Hepatic stellate cell (primary cell): ENCODE results near the gene CCDC88B.

Experiments used
- DNase-seq: peaks from one replicate; pipeline ENCODE4 v3.0.0; 2011; ENCODE audit warnings: low spot score

Gene CCDC88B

DNA sequence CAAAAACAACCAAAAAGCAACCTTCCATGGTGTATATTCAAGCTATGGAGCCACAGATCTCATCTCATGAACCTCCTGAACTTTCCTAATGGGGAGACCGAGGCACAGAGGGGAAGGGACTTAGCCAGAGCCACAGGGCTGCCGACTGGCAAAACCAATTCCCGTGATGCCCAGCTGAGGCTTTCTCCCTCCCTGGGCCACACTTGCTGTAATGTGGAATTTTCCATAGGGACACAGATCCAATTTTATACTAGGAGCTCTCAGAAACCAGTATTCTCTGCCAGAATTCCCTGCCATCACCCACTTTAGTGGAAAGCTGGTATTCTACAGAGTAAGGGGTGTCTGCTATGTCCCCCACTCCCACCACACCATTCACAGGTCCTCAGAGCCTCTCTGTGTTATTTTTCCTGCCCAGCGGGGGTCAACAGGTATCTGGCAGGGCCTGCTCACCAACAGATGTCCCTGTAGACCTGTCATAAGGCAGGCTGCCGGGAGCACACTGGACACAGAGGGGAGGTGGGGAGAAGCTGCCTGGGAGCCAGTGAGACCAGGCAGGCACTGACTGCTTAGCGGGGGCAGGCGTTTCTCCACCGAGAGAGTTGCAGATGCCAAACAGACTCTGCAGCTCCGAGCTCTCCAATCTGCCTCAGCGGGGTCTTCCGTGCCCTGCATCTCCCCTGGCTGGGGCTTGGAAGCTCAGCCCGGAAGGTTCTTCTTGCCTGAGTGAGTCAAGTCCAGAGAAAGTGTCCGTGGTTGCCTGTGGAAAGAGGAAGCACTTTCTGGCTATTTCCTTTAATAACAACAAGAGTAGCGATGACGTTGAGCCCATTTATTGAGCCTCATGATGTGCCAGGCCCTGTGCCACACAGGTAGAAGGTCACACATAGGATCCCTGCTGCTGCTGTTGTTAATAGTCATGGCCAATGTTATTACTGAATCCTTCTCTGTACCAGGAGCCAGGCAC, 45.3 kb downstream of the CCDC88B start:
- no peak for DNase-seq

DNA sequence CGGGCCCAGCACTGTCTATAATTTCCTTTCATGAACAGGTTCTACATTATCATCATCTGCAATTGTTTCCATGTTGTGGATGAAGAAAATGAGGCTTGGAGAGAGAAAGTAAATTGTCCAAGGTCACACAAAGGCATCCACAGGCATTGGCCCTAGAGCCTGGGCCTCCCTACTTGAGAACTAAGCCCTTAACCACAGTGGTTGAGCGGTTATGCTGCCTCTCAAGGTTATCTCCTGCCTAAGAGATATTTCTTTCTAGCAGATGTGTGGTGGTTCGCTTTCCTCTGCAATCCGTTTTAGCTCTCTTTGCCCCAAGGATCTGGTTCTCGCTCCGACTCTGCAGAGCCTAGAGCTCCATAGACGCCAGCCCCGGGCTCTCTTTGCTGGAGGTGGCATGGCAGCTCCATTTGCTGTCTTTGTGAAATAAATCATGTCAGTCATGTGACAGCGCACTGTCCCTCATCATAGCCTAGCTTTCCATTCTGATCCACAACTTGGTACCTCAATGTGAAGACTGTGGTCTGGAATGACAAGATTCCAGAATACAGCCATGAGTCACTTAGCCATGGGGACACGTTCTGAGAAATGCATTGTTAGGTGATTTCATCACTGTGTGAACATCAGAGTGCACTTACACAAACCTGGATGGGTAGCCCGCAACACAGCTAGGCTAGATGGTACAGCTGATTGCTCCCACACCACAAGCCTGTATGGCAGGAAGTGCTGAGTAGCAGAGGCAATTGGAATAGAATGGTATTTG, 46.1 kb downstream of the CCDC88B start:
- DNase-seq = no peak

DNA sequence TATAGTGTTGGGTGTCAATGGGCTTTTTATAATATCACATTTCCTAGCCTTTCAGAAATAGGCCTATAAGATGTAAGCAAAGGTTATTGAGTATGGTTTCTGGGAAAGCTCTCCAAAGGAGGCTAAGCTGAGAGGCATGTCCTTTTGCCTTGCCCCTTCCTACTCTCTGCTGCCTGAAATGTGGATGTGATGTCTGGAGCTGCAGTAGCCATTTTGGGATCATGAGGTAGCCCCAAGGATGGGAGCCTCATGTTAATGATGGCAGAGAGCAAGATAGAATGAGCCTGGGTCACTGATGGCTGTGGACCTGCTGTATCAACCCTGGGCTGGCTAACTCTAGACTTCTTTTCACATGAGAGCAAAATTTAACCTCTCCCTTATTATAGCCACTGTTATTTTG, 47.9 kb downstream of the CCDC88B start:
- no peak for DNase-seq

DNA sequence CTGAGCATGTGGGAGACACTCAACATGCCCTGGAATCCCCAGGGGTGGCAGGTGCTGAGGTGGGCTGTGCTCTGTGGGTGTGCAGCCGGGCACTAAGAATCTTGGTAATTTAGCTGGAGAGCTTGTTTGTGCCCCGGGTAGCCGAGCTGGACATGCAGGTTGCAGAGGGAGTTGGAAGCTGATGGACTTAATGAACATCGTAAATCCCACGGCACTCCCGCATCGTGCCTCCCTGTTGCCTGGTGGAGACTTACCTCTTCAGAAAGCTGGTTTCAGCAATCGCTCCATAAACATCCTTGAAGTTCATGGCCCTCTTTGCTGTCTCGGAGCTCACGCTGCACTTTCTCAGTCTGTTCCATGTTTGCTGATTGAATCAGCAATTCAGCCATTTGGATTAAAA, 48.9 kb downstream of the CCDC88B start:
- DNase-seq = no peak

DNA sequence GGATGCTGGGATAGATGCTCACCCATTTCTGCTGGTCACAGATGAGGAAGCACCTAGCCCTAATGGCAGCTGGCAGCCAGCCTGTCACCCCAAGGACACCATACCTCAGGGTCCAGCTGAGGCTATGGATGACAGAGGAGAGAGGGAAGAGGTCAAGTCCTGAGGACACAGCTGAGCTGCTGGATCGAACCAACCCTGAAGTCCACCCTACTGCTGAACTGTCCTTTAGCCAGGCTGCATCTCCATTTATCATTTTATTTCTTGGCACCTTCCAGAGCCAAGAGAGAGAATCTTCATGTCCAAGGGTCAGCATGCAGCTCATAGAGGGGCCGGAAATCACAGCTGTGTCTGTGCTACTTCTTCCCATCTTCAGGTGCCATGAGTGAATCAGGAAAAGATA, 49.8 kb downstream of the CCDC88B start:
- no peak for DNase-seq

DNA sequence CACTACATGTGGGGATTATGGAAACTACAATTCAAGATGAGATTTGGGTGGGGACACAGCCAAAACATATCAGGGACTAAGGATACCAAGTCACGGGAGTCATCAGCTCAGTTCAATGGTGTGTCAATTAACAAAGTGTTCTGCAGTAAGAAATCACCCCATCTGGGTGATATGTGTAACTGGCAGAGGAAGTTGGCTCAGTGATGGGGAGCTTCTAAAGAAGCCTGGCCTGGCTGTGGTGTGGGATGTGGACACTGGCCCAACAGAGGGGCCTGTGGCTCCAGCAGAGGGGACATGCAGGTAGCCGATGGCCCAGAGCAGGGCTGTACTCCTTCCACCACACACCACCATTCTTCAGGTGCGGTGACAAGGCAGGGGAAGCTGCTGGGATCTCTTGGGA, 50.6 kb downstream of the CCDC88B start:
- DNase-seq = no peak

DNA sequence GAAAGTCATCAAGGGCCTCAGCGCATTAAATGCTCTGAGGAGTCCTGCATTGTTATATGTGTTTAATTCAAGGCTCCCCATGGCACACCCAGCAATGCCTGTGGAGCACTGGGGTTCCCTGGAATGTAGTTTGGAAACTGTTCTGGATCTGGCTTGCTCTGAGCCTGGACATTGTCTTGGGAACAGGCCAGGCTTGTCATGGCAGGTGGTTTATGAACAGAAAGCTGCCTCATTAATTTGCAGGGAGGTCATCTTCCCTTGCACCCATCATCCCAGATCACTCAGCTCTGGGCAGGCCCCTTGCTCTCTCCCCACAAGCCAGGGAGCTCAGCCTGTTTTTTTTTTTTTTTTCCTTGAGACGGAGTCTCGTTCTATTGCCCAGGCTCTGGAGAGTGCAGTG, 51.8 kb downstream of the CCDC88B start:
- no peak for DNase-seq

DNA sequence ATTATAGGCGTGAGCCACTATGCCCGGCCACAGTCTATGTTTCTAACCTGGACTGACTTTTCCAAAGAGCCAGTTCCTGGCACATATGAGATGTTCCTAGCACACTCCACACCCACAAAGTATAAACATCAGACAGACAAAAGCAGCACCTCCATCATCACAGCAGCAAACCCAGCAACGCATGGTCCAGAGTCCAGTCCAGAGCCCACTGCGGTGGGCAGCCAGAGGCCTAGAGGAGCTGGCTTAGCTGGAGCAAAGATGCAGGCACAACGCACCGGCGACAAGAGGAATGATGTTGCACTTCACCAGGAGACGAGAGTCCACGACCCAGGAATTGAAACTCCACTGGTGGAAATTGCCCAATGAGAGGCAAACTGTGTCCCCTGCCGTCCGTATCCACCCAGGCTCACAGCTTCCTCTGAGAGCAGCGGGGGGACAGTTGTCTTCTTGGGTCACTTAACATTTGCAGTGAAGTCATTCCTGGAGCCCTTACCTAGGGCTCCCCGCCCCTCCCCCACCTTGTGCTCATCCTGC, 55.6 kb downstream of the CCDC88B start:
- no peak for DNase-seq

DNA sequence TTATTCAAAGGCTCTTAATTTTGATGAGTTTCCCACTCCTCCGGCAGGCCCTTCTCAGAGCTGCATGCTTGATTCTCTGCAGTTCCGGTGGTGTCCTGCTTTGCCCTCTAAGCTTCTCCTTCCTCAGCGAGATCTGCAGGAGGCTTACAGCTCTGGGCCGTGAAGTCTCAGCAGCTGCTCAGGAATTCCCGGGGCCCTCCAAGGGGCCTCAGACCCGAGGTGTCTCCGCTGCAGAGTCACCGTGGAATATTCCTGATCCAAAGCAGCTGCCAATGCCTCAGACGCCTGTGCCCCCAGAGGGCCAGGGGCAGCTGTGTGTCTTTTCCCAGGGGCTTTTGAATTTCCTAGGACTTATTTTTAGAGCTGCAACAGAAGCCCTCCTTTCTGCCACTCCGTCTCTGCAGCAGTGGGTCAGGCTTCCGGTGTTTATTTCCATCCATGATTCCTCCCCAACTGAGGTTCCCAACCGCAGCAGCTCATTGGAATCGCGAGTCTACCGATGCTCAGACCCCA, 56.1 kb downstream of the CCDC88B start:
- peak; percentile 39 for DNase-seq

DNA sequence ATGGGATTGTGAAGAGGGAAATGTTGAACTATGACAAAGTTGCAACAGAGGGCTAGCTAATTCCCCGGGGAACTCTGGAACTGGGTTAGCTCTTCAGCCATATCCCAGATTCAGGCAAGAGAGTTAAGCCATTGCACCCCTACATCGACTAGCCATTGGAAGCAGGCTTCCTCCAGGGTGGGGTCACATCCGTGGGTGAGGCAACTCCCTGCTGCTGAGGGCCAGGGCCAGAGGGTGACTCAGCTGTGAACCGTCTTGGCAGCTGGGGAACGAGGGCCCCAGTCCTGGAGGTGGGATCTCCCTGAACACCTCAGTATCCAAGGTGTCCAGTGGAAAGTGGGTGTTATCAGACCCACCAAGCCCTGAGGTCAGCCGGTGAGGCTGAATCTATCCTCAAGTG, 60.1 kb downstream of the CCDC88B start:
- DNase-seq = peak; percentile 19

DNA sequence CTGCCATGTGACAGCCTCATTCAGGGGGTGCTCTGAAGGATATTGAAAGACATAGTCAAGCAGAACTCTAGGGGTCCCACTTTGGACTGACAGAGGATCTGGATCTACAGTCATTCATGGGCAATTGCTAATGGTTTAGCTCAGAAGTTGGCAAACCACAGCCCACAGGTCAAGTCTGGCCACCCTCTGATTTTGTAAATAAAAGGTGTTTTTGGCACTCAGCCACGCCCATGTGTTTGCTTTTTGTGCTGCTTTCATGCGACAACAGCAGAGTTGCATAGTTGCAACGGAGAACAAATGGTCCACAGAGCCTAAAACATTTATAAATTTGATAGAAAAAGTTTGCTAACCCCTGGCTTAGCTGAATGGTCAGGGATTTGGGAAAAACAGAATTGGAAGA, 60.7 kb downstream of the CCDC88B start:
- no peak for DNase-seq

DNA sequence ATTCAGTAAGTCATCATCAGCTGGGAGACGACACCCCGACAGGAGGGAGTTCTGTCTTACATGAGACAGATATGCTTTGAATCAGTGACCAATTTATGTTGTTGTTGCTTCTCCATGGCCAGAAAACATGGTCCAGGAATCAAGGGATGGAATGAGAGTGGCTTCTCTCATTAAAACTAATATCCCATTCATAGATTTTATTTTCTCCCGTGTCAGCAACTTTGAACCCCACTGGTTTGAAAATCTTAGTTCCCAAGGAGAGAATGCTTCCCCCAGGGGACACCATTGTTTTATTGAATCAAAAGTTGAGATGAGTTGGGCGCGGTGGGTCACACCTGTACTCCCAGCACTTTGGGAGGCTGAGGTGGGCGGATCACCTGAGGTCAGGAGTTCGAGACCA, 61.8 kb downstream of the CCDC88B start:
- no peak for DNase-seq

DNA sequence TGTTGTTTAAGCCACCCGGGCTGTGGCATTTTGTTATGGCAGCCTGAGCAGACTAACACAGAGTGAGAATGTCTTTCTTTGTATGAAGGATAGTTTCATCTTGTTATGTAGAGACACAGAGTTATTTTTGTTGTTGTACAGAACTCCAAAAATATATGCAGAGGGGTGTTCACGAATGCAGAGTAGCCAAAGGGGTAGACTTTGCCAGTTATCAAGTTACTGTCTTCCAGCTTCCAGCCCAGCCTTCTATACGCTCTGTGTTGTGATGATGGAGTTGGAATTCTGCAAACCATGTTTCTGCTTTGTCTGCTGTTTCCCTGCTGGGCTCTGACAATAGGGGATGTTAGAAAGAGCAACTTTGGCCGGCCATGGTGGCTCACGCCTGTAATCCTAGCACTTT, 63.1 kb downstream of the CCDC88B start:
- DNase-seq = no peak

DNA sequence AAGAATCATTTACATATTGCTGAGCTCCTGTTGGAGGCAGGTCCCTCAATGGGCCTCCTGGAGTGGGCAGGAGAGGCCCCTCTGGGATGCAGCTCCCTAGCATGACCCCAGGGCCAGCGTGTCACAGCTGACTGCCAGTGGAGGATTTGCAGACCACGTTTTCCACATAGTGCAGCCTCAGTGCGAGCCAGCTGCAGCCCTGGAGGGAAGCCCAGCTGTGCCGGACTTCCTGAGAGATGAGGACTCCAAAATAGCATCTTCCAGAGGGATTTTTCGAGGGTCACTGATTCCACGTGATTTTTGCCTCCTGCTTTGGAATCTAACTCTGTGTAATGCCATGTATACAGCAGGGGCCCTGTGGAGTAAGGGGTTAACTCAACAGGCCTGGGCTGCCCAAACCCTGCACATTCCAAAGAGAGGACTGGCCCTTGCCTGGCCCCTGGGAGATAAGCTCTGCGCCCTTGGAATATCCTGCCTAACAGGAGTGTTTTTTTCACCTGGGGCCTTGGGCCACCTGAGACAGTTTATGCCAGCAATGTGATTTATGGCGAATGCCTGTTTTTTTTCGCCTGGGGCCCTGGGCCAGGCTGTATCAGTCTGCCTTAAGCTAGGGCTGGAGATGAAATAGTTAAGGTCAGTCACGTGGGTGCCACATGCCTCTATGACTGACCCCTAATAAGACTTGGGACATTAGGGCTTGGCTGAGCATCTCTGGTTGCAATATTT, 66.4 kb downstream of the CCDC88B start:
- peak; percentile 23 for DNase-seq
